Activated CD8-positive, alpha-beta memory T cell treated with anti-CD3 and anti-CD28 coated beads, Interleukin-2, amount 10 ng/mL, durations not matched to agents 7 days and 5 days (primary cell): ENCODE data around the gene HP1BP3. TPM values are rescaled to one million over a fixed set of nuclear protein-coding genes. Genes with fewer than 3 reads are reported as not detected.
A peak's percentile ranks its signal among the peaks of the same experiment; 100 is the strongest.

ENCODE experiments used
- ATAC-seq: fragments of 150-1000 bp; cut with Tn5 transposase; one replicate; pipeline ENCODE4 v1.10.0; 2021; ENCODE audit warnings: moderate library complexity
- CTCF ChIA-PET: fragments of 350-600 bp; sonication (Branson Sonifier 250); formaldehyde crosslinking; loops from one replicate; lab custom pipeline; 2021; ENCODE audit warnings: antibody characterized with exemption; lab: Charles Lee
- DNase-seq: peaks from one replicate; pipeline ENCODE4 v3.0.0-alpha.2; 2020
- H3K27ac Mint-ChIP-seq: one replicate; pipeline ENCODE4 v1.8.0; 2021; ENCODE audit warnings: mild to moderate bottlenecking, mixed read lengths
- H3K27me3 Mint-ChIP-seq: one replicate; pipeline ENCODE4 v1.8.0; 2021; ENCODE audit warnings: mixed read lengths
- H3K36me3 Mint-ChIP-seq: one replicate; pipeline ENCODE4 v1.8.0; 2021; ENCODE audit warnings: mild to moderate bottlenecking, mixed read lengths
- H3K4me1 Mint-ChIP-seq: one replicate; pipeline ENCODE4 v1.8.0; 2021; ENCODE audit warnings: mixed read lengths
- H3K4me3 Mint-ChIP-seq: one replicate; pipeline ENCODE4 v1.8.0; 2021; ENCODE audit warnings: mild to moderate bottlenecking, moderate library complexity, mixed read lengths
- H3K9me3 Mint-ChIP-seq: one replicate; pipeline ENCODE4 v1.8.0; 2022; ENCODE audit warnings: low read depth, mixed read lengths
- total RNA-seq, 2 experiments: library from RNA; stranded (reverse); gene quantifications; one replicate each; pipeline ENCODE4 v1.2.3, GENCODE V29; 2021

Gene HP1BP3
- total RNA-seq, 2 experiments from 2014 or later, result 295 to 364 TPM

DNA sequence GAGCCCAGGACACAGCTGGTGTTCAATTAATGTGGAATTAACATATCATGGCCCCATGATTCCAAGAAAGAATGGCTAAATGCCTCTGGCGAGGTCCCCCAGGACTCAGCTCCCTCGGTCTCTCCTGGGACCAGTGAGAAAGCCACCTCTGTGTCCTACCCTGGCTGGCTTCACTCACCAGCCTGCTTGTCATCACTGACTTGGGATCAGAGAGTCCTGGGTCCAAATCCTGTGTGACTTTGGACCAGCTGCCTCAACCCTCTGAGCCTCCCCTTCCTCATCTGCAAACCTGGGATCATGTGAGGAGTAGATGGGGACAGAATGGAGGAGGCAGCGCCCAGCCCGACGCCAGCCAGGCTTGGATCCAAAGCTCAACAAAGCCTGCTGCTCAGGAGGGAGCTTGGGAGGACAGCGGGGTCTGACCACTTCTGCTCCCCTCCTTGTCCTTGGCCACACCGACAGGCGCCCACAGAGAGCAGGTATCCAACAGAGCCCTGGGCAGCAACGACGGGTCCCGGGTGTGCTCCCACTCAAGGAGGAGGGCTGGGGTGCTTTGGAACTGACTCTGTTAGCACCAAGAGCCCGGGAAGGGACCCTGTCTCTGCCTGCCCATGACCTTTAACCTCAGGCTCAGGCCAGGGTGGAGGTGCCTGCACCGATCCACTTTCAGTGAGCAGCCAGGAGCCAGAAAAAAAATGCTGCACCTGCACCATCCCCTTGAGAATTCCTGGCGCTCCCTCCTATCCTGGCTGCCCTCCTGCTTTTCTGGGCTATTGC lies 57.8 kb downstream of the HP1BP3 start:
- no peaks in the 10 kb centered on the region for H3K36me3 Mint-ChIP-seq
- no peak overlapping the region for H3K4me3 Mint-ChIP-seq
- H3K9me3 Mint-ChIP-seq, result no peaks in the 10 kb centered on the region
- peaks cover 20% of the 10 kb centered on the region for H3K4me1 Mint-ChIP-seq
- H3K27me3 Mint-ChIP-seq, result peaks cover 43% of the 10 kb centered on the region
- no peak for DNase-seq
- CTCF ChIA-PET, result interaction anchor here (0.9 to 4.3 kb wide), 3 partner anchors 32 to 88 kb away, joined by 3 to 22 read pairs (median 3); no protein-coding TSS in a partner anchor
- no peak overlapping the region for H3K27ac Mint-ChIP-seq
- ATAC-seq, result no peak

GRCh38 chr1:20728371-20729154 lies 58.5 kb downstream of the HP1BP3 start:
- no peak overlapping the region for H3K4me3 Mint-ChIP-seq
- CTCF ChIA-PET, result interaction anchor here (0.9 to 1.3 kb wide), 4 partner anchors 30 to 87 kb away, joined by 3 to 4 read pairs (median 4); no protein-coding TSS in a partner anchor
- H3K4me1 Mint-ChIP-seq, result peaks cover 20% of the 10 kb centered on the region
- no peak overlapping the region for H3K27ac Mint-ChIP-seq
- H3K27me3 Mint-ChIP-seq, result peaks cover 40% of the 10 kb centered on the region
- H3K9me3 Mint-ChIP-seq, result no peaks in the 10 kb centered on the region
- H3K36me3 Mint-ChIP-seq, result no peaks in the 10 kb centered on the region
- no peak for ATAC-seq
- peak; percentile 34 for DNase-seq

DNA sequence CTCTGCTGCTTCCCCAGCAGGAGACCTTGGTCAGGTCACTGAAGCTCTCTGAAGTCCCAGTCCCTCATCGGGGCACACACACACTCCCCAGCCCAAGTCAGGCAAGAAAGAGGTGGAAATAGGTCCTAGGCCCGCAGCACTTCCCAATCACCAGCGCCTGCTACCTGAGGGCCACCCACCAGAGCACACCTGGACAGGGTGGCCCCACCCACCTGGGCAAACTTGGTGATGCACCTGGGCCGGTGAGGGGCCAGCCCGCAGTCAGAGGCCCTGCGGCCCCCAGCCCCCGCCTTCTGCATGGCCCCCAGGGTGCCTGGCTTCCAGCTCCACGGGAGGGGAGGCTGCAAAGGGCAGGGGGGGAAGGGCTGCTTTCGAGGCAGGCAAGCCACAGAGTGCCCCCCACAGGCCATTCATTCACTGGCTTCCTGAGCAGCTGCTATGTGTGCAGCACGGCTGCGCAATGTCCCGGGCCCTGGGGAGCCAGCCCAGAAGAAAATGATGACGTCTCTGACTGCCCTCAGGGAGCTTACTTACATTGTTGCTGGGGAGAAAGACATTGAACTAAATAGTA lies 59.3 kb downstream of the HP1BP3 start:
- DNase-seq, result peak; percentile 40
- Mint-ChIP-seq H3K36me3 (no peaks in the 10 kb centered on the region), H3K27ac (no peak overlapping the region)

GRCh38 chr1:20726932-20727745 lies 60.0 kb downstream of the HP1BP3 start:
- DNase-seq (peak; percentile 33), ATAC-seq (no peak)
- Mint-ChIP-seq H3K36me3 (no peaks in the 10 kb centered on the region), H3K9me3 (no peaks in the 10 kb centered on the region), H3K4me3 (no peak overlapping the region), H3K27ac (no peak overlapping the region), H3K27me3 (peaks cover 35% of the 10 kb centered on the region), H3K4me1 (peaks cover 6% of the 10 kb centered on the region)
- CTCF ChIA-PET, result interaction anchor here (1.0 to 1.3 kb wide), 2 partner anchors 29 to 30 kb away, joined by 4 read pairs; no protein-coding TSS in a partner anchor

More for the DNA sequence above, 59.3 kb downstream of the HP1BP3 start:
- CTCF ChIA-PET, result interaction anchor here (1.0 to 1.3 kb wide), 3 partner anchors 29 to 86 kb away, joined by 3 to 4 read pairs (median 4); no protein-coding TSS in a partner anchor
- ATAC-seq, result no peak
- Mint-ChIP-seq H3K9me3 (no peaks in the 10 kb centered on the region), H3K4me1 (peaks cover 13% of the 10 kb centered on the region), H3K27me3 (peaks cover 40% of the 10 kb centered on the region), H3K4me3 (no peak overlapping the region)

DNA sequence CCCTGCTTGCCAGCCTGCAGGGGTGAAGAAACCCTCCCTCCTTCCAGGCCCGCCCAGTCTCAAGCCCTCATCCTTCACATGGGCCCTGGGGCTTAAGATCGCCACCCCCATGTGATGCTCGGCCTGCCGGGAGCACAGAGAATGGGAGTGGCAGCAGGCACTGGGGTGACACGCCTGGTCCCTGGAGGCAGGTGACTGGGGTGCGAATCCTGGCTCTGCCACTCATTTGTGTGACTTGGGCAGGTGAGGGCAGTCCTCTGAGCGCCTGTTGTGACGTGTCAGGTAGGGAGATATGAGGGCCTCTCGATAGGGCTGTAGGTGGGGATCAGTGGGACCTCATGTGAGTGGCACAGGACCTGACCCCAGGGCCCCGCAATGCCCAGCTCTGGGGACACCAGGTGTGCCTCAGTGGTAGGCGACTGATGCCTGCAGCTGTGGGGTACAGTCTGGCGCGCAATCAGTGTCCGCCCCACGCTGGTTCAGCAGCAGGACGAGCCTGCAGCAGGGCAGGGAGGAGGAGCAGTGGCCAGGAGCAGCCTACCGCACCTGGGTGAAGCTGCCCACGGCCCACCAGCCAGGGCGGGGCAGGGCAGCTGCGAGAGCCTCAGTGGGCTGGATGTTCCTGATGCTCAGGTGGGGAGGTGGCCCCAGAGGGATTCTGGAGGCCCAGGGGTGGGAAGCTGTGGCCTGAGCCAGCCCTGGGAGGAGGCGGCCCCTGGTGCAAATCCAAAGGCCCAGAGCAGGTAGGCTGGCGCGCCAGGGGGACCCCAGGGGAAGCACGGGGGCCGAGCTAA lies 60.8 kb downstream of the HP1BP3 start:
- Mint-ChIP-seq H3K4me1 (peaks cover 4% of the 10 kb centered on the region), H3K27me3 (peaks cover 33% of the 10 kb centered on the region), H3K36me3 (no peaks in the 10 kb centered on the region), H3K9me3 (no peaks in the 10 kb centered on the region), H3K4me3 (no peak overlapping the region), H3K27ac (no peak overlapping the region)
- CTCF ChIA-PET, result no interaction called here
- no peak for ATAC-seq
- peak; percentile 38 for DNase-seq

- Mint-ChIP-seq H3K9me3 (no peaks in the 10 kb centered on the region), H3K4me1 (peaks cover 4% of the 10 kb centered on the region), H3K27ac (no peak overlapping the region), H3K4me3 (no peak overlapping the region), H3K27me3 (peaks cover 28% of the 10 kb centered on the region), H3K36me3 (no peaks in the 10 kb centered on the region)
- CTCF ChIA-PET, result no interaction called here
- ATAC-seq (no peak), DNase-seq (peak; percentile 38)
Measured at GRCh38 chr1:20725189-20726117, 61.7 kb downstream of the HP1BP3 start.

DNA sequence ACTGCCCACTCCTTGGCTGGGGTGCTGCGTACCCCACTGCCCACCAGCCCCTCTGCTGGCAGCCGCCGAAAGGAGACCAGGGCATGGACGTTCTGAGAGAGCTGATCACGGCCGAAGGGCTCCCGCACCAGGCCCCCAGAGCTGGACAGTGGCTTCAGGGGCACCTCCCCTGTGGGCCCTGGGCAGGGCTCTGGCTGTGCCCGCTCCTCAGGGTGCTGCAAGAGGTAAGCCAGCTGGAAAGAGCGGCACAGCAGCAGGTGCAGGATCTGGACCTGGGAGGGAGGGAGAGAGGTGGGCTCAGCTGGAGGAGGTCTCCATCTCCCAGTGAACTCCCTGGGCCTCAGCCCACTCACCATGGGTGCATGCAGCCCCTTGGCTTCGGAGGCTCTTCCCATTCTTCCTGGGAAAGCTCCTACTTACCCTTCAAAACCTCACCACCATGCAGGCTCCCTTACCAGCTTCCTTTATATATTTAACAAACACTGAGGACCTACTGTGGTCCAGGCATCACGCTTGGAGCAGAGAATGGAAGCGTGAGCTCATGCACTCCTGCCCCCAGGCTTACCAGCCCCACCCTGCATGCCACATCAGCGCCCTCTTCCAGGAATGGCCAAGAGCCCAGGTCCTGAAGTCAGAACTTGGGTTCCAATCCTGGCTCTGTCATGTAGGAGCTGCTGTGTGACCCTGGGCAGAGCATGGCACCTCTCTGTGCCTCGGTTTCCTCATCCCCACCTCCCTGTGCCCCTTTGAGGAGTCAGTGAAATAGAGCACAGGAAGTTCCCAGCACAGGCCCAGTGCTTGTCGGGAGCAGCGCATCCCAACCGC lies 62.5 kb downstream of the HP1BP3 start:
- CTCF ChIA-PET, result interaction anchor here (0.7 kb wide), 1 partner anchor 64 kb away, joined by 3 read pairs; no protein-coding TSS in a partner anchor
- Mint-ChIP-seq H3K27ac (no peak overlapping the region), H3K36me3 (no peaks in the 10 kb centered on the region), H3K4me3 (no peak overlapping the region), H3K27me3 (peaks cover 24% of the 10 kb centered on the region), H3K4me1 (no peaks in the 10 kb centered on the region), H3K9me3 (no peaks in the 10 kb centered on the region)
- no peak for ATAC-seq
- DNase-seq, result peak; percentile 36

- H3K4me3 Mint-ChIP-seq, result no peak overlapping the region
- ATAC-seq (no peak), DNase-seq (peak; percentile 38)
- CTCF ChIA-PET, result interaction anchor here (0.7 kb wide), 1 partner anchor 63 kb away, joined by 3 read pairs; no protein-coding TSS in a partner anchor
- H3K27me3 Mint-ChIP-seq, result peaks cover 24% of the 10 kb centered on the region
- no peaks in the 10 kb centered on the region for H3K36me3 Mint-ChIP-seq
- no peaks in the 10 kb centered on the region for H3K9me3 Mint-ChIP-seq
- H3K4me1 Mint-ChIP-seq, result peaks cover 1% of the 10 kb centered on the region
- H3K27ac Mint-ChIP-seq, result no peak overlapping the region
Measured at GRCh38 chr1:20723537-20724363, 63.4 kb downstream of the HP1BP3 start.

DNA sequence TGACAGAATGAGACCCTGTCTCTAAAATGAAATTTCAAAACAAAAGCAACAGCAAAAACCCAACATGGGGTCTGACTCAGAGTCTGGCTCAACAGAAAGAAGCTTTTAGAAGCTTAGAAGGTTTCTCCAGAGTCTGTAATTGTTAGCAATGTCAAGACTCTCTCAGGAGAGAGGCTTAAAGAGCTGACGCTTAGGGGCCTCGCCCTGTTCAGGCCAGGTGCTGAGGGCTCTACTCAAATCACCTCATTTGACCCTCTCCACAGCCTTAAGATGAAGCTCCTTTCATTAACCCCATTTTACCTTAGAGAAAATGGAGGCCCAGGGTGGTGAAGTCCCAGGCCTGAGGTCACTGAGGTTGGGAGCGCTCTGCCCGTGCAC lies 64.0 kb downstream of the HP1BP3 start:
- H3K4me3 Mint-ChIP-seq, result no peak overlapping the region
- no peak overlapping the region for H3K27ac Mint-ChIP-seq
- H3K36me3 Mint-ChIP-seq, result no peaks in the 10 kb centered on the region
- peaks cover 2% of the 10 kb centered on the region for H3K4me1 Mint-ChIP-seq
- H3K9me3 Mint-ChIP-seq, result no peaks in the 10 kb centered on the region
- no peak for DNase-seq
- ATAC-seq, result no peak
- peaks cover 24% of the 10 kb centered on the region for H3K27me3 Mint-ChIP-seq
- CTCF ChIA-PET, result no interaction called here
